ENCODE results near the gene OR5AK2.

DNA sequence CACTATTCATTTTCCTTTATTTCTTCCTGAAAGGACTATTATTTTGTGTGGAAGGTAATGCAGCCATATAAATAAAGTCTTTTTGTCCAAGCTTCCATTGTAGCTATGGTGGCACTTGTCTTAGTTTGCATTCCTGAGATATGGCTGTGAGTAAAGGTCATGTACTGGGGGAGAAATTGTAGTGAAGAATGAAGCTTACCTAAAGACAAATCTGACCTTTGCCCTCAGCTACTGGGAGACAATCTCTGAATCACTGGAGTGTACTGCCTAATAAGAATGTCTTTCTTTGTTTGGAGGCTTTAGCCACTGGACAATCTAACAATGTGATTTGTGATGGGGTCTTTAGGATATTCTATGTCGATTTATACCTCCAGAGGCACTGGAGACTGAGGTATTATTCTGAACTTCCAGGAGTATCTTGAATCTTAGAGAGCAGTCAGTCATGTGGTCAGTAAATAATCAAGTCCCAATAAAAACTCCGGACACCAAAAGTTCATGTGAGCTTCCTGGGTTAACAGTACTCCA, 39.7 kb upstream of the OR5AK2 start:
- TF ChIP-seq PPARA (CRISPR knock-in tag; IDR thresholded peaks at IDR 0.05; ENCODE audit: borderline replicate concordance) (no peak), ZFP3 (CRISPR knock-in tag; IDR thresholded peaks at IDR 0.05) (no peak), PATZ1 (CRISPR knock-in tag; IDR thresholded peaks at IDR 0.05; ENCODE audit: borderline replicate concordance) (no peak)
- TF ChIP-seq, protein P1, sequence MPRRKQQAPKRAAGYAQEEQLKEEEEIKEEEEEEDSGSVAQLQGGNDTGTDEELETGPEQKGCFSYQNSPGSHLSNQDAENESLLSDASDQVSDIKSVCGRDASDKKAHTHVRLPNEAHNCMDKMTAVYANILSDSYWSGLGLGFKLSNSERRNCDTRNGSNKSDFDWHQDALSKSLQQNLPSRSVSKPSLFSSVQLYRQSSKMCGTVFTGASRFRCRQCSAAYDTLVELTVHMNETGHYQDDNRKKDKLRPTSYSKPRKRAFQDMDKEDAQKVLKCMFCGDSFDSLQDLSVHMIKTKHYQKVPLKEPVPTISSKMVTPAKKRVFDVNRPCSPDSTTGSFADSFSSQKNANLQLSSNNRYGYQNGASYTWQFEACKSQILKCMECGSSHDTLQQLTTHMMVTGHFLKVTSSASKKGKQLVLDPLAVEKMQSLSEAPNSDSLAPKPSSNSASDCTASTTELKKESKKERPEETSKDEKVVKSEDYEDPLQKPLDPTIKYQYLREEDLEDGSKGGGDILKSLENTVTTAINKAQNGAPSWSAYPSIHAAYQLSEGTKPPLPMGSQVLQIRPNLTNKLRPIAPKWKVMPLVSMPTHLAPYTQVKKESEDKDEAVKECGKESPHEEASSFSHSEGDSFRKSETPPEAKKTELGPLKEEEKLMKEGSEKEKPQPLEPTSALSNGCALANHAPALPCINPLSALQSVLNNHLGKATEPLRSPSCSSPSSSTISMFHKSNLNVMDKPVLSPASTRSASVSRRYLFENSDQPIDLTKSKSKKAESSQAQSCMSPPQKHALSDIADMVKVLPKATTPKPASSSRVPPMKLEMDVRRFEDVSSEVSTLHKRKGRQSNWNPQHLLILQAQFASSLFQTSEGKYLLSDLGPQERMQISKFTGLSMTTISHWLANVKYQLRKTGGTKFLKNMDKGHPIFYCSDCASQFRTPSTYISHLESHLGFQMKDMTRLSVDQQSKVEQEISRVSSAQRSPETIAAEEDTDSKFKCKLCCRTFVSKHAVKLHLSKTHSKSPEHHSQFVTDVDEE (CRISPR knock-in tag; IDR thresholded peaks at IDR 0.05) = no peak
